Thyroid gland (tissue), 4 donors: ENCODE measurements around the gene YWHAG.

Experiments
- CTCF ChIP-seq, 6 experiments: fragments of 200-600 bp in 3 of 6; fragments of 450-650 bp in 3 of 6; sonication (generic) in 3 of 6; IDR thresholded peaks; one replicate each; pipeline ENCODE4 v1.5.1; 2016 to 2019; ENCODE audit warnings: antibody characterized with exemption in 6 of 6, mild to moderate bottlenecking in 2 of 6, inconsistent platforms in 1 of 6, moderate library complexity in 1 of 6
- POLR2A ChIP-seq, 2 donors: fragments of 450-650 bp; IDR thresholded peaks; one replicate each; pipeline ENCODE4 v1.6.1; 2017; ENCODE audit warnings: antibody characterized with exemption in 2 of 2, mild to moderate bottlenecking in 2 of 2, moderate library complexity in 1 of 2

GRCh38 chr7:76301000-76301399 lies 57.8 kb downstream of the YWHAG start:
- TF ChIP-seq POLR2A (IDR thresholded peaks at IDR 0.05): no peak
- TF ChIP-seq CTCF (IDR thresholded peaks at IDR 0.05): no peak
